GM10248 (cell line): ENCODE measurements around the gene CENPE.

Source experiments
- CTCF ChIA-PET: fragments of 300-600 bp; sonication (Branson Sonifier 250); formaldehyde crosslinking; extraction: SDS; loops from one replicate; lab custom pipeline; 2021; ENCODE audit warnings: antibody characterized with exemption; lab: Yijun Ruan, JAX
- POLR2A ChIA-PET: fragments of 350-650 bp; sonication (Branson Sonifier 250); formaldehyde crosslinking; extraction: SDS; loops from one replicate; lab custom pipeline; 2020; ENCODE audit warnings: antibody characterized with exemption; lab: Yijun Ruan, JAX
- DNase-seq: peaks from one replicate; pipeline ENCODE4 v3.0.0; 2012; ENCODE audit errors: extremely low spot score
- TF ChIP-seq, protein P1 (sequence below): IDR thresholded peaks from 2 replicates; pipeline ENCODE4 v1.5.1; 2012; ENCODE audit warnings: mild to moderate bottlenecking, low read depth; ENCODE audit errors: extremely low read depth, missing control alignments, control extremely low read depth

The CENPE gene

DNA sequence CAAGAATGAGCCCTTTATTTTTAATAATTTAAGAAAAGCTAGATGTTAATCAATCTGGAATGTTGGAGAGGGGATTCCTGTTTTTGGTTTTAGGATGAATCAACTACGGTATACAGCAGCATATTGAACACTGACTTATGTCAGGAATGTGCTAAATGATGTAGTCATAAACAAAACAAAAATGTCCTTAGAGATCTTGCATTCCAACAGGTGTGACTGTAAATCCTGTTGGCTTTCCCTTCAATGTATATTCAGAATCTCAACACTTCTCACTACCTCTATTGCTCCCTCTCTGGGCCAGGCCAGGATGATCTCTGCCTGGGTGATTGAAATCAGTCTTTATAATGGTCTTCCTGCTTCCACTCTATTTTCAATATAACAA, 60.7 kb downstream of the CENPE start:
- CTCF ChIA-PET: no interaction called here
- TF ChIP-seq, protein P1, sequence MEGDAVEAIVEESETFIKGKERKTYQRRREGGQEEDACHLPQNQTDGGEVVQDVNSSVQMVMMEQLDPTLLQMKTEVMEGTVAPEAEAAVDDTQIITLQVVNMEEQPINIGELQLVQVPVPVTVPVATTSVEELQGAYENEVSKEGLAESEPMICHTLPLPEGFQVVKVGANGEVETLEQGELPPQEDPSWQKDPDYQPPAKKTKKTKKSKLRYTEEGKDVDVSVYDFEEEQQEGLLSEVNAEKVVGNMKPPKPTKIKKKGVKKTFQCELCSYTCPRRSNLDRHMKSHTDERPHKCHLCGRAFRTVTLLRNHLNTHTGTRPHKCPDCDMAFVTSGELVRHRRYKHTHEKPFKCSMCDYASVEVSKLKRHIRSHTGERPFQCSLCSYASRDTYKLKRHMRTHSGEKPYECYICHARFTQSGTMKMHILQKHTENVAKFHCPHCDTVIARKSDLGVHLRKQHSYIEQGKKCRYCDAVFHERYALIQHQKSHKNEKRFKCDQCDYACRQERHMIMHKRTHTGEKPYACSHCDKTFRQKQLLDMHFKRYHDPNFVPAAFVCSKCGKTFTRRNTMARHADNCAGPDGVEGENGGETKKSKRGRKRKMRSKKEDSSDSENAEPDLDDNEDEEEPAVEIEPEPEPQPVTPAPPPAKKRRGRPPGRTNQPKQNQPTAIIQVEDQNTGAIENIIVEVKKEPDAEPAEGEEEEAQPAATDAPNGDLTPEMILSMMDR: no peak
- no peak for DNase-seq
- POLR2A ChIA-PET: no interaction called here

DNA sequence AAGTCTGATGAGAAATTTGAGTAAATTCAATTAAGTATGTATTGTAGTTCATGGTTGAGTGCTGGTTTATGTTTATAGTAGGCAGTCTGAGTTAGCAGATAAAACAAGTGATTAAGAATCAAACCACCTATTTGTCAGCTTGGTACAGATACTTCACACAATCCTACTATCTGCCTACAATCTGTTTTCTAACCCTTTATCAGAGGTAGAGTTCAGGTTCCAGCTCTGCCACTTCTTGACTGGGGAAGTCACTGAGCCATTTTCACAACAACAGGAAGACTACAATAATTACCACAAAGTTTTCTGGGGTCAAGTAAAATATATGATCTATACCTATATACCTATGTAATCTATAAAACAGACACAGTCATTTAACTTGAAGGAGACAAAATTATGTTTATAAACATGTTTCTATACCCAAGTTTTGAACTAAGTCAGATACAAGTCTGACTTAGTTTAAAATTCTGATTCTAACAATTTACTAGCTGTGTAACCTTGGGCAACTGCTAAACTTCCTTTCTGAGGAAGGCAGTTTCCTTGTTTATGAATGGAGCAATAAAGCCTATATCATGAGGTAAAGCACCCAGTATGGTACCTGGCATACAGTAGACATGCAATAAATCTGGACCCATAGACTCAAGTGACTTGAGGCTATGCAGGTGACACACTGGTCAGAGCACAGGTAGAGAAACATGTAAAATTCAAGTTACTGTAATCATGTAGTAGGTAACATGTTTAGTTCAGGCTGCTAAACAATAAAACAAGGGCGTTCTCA, 61.3 kb downstream of the CENPE start:
- TF ChIP-seq, protein P1: no peak
- no peak for DNase-seq
- ChIA-PET POLR2A (no interaction called here), CTCF (no interaction called here)

DNA sequence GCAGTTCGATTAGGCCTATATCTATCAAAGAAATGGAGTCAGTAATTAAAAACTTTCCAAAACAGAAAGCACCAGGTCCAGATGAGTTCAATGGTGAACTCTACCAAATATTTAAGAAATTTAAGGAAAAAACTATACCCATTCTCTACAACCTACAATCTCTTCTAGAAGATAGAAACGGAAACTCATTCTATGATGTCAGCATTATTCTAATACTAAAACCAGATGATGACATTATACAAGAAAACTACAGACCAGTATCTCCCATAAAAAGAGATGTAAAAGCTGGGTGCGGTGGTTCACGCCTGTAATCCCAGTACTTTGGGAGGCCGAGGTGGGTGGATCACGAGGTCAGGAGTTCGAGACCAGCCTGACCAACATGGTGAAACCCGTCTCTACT, 69.0 kb downstream of the CENPE start:
- TF ChIP-seq, protein P1: no peak
- ChIA-PET POLR2A (no interaction called here), CTCF (no interaction called here)

GRCh38 chr4:103126126-103126525, 72.0 kb downstream of the CENPE start:
- ChIA-PET CTCF (interaction anchor here (1.5 kb wide), 1 partner anchor 31 kb away, joined by 3 read pairs; no protein-coding TSS in a partner anchor), POLR2A (no interaction called here)
- DNase-seq: no peak
- TF ChIP-seq, protein P1: no peak

More for the DNA sequence above, 69.0 kb downstream of the CENPE start:
- no peak for DNase-seq

DNA sequence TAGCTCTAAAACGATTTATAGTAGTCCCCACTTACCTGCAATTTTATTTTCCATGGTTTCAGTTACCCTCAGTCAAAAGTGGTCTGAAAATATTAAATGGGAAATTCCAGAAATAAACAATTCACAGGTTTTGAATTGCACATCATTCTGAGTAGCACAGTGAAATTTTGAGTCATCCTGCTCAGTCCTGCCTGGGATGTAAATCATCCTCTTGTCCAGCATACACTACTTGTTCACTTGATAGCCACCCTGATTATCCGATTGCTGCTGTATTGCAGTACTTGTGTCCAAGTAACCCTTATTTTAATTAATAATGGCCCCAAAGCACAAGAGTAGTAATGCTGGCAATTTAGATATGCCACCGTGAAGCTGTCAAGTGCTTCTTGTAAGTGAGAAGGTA, 75.0 kb downstream of the CENPE start:
- ChIA-PET POLR2A (no interaction called here), CTCF (interaction anchor here (0.9 to 2.1 kb wide), 4 partner anchors 8 to 76 kb away, joined by 3 to 8 read pairs (median 4); partner anchors contain the start of gene BDH2)
- TF ChIP-seq, protein P1: no peak
- no peak for DNase-seq

DNA sequence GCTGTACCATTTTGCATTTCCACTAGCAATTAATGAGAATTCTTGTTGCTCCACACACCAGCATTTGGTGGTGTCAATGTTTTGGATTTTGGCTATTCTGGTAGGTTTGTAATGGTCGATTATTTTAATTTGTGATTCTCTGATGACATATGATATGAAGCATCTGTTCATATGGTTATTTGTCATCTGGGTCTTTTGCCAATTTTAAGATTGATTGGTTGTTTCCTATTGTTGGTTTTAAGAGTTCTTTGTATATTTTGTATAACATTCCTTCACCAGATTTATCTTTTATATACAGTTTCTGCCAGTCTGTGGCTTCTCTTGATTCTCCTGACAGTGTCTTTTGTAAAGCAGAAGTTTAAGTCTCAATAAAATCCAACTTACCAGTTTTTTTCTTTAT, 80.0 kb downstream of the CENPE start:
- TF ChIP-seq, protein P1: no peak
- ChIA-PET POLR2A (no interaction called here), CTCF (no interaction called here)
- DNase-seq: no peak
